SU-DHL-6 (cell line): Measurements from ENCODE around the gene SCD5.

ENCODE experiments used
- H2AFZ ChIP-seq: fragments of 200-600 bp; sonication (generic); 2 replicates; pipeline ENCODE4 v1.6.1; 2014; ENCODE audit warnings: low read depth, mild to moderate bottlenecking, moderate library complexity, mixed read lengths, antibody characterized with exemption, low read length; ENCODE audit not compliant: severe bottlenecking
- H3F3A ChIP-seq: fragments of 200-600 bp; shearing (Covaris generic); 2 replicates; pipeline ENCODE4 v1.6.0; 2016; ENCODE audit warnings: antibody characterized with exemption, mild to moderate bottlenecking; ENCODE audit not compliant: insufficient read depth
- H3K27ac ChIP-seq: fragments of 200-600 bp; sonication (generic); 2 replicates; pipeline ENCODE4 v1.5.1; 2016; ENCODE audit warnings: low read depth, mild to moderate bottlenecking, low read length, moderate library complexity, mixed read lengths
- H3K27me3 ChIP-seq: fragments of 200-600 bp; sonication (generic), shearing (Covaris generic); 2 replicates; pipeline ENCODE4 v1.6.0; 2014; ENCODE audit warnings: mild to moderate bottlenecking, low read length
- H3K36me3 ChIP-seq: fragments of 200-600 bp; sonication (generic); 2 replicates; pipeline ENCODE4 v1.6.1; 2014; ENCODE audit warnings: mild to moderate bottlenecking, low read length, mixed read lengths
- H3K4me2 ChIP-seq: fragments of 300-600, 200-600 bp; shearing (Covaris generic), sonication (generic); 2 replicates; pipeline ENCODE4 v1.6.0; 2014; ENCODE audit warnings: low read length, low read depth, mild to moderate bottlenecking; ENCODE audit not compliant: poor library complexity, severe bottlenecking
- H3K4me3 ChIP-seq: fragments of 200-600 bp; sonication (generic); 2 replicates; pipeline ENCODE4 v1.5.1; 2014; ENCODE audit warnings: antibody characterized with exemption, low read length, mild to moderate bottlenecking, mixed read lengths; ENCODE audit not compliant: insufficient read depth, poor library complexity, severe bottlenecking
- H3K79me2 ChIP-seq: fragments of 200-600 bp; sonication (generic); 2 replicates; pipeline ENCODE4 v1.6.1; 2014; ENCODE audit warnings: mild to moderate bottlenecking, low read length, moderate library complexity; ENCODE audit not compliant: insufficient read depth
- H3K9ac ChIP-seq: fragments of 200-600 bp; sonication (generic); 2 replicates; pipeline ENCODE4 v1.7.0; 2014; ENCODE audit warnings: mild to moderate bottlenecking, low read length
- H3K9me2 ChIP-seq: fragments of 200-600 bp; sonication (generic); replicated peaks from 2 replicates; pipeline ENCODE4 v1.6.1; 2014; ENCODE audit warnings: low read length; ENCODE audit not compliant: insufficient read depth
- H3K9me3 ChIP-seq: fragments of 200-600 bp; sonication (generic); 2 replicates; pipeline ENCODE4 v1.6.1; 2014; ENCODE audit warnings: low read length, mixed read lengths; ENCODE audit not compliant: insufficient read depth
- H4K20me1 ChIP-seq: fragments of 200-600 bp; sonication (generic); 2 replicates; pipeline ENCODE4 v1.6.1; 2014; ENCODE audit warnings: low read depth, mild to moderate bottlenecking, antibody characterized with exemption, low read length, moderate library complexity, mixed read lengths
- EZH2phosphoT487 ChIP-seq: fragments of 200-600 bp; sonication (generic), shearing (Covaris generic); conservative IDR thresholded peaks from 2 replicates; pipeline ENCODE4 v1.6.1; 2018; ENCODE audit warnings: mild to moderate bottlenecking, antibody characterized with exemption, low read length, moderate library complexity, mixed read lengths
- TF ChIP-seq, protein P1 (sequence below): fragments of 200-600 bp; sonication (generic); IDR thresholded peaks from one replicate; pipeline ENCODE4 v1.5.1; 2017; ENCODE audit warnings: antibody characterized with exemption, mild to moderate bottlenecking, low read length, moderate library complexity; ENCODE audit not compliant: insufficient read depth, poor library complexity, severe bottlenecking

Gene SCD5

DNA sequence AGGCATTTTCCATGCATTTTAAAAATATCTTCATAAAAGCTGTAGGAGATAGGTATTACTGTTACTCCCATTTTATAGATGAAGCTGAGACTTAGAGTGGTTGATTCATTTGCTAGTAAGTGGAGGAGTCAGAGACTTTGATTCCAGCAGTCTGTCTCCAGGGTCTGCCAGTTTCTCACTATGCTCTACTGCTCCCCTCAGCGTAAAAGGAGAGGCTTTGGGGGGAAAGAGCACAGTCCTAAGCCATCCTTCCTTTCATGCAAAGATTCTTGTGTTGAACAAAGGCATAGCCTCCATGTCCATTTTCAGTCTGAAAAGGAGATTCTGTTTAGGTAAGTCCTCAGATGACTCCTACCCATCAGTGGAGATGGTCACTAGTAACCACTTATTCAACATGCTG, 119.1 kb downstream of the SCD5 start:
- Histone ChIP-seq H3F3A (no peaks in the 10 kb centered on the region), H3K9ac (no peak overlapping the region), H3K27me3 (no peaks in the 10 kb centered on the region), H3K9me3 (no peaks in the 10 kb centered on the region), H3K4me3 (no peak overlapping the region), H2AFZ (no peak overlapping the region), H3K9me2 (no peaks in the 10 kb centered on the region), H3K79me2 (no peaks in the 10 kb centered on the region), H3K4me2 (no peak overlapping the region), H3K27ac (no peak overlapping the region), H3K36me3 (no peaks in the 10 kb centered on the region), H4K20me1 (no peaks in the 10 kb centered on the region)
- TF ChIP-seq, protein P1, sequence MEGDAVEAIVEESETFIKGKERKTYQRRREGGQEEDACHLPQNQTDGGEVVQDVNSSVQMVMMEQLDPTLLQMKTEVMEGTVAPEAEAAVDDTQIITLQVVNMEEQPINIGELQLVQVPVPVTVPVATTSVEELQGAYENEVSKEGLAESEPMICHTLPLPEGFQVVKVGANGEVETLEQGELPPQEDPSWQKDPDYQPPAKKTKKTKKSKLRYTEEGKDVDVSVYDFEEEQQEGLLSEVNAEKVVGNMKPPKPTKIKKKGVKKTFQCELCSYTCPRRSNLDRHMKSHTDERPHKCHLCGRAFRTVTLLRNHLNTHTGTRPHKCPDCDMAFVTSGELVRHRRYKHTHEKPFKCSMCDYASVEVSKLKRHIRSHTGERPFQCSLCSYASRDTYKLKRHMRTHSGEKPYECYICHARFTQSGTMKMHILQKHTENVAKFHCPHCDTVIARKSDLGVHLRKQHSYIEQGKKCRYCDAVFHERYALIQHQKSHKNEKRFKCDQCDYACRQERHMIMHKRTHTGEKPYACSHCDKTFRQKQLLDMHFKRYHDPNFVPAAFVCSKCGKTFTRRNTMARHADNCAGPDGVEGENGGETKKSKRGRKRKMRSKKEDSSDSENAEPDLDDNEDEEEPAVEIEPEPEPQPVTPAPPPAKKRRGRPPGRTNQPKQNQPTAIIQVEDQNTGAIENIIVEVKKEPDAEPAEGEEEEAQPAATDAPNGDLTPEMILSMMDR: no peak

DNA sequence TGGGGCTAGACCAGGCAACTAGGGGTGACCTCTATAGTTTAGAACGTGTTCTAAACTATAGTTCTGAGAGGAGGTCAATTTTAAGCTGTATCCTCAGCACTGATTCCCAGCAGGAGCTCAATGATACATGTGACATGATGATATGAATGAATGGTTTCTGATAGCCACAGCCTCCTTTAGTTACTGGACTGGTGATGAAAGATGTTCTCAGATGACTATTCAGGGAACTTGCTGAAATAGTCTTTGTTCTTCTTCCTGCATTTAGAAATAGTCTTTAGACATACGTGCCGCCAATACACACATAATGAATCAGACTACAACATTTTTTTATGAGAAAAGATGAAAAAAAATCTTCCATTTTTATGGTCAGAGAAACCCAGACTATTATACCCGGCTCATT, 120.5 kb downstream of the SCD5 start:
- Histone ChIP-seq H3F3A (no peaks in the 10 kb centered on the region), H3K9ac (no peak overlapping the region), H3K4me2 (no peak overlapping the region), H3K79me2 (no peaks in the 10 kb centered on the region), H3K9me2 (no peaks in the 10 kb centered on the region), H3K27ac (no peak overlapping the region), H4K20me1 (no peaks in the 10 kb centered on the region), H3K4me3 (no peak overlapping the region), H3K36me3 (no peaks in the 10 kb centered on the region), H3K27me3 (no peaks in the 10 kb centered on the region), H2AFZ (no peak overlapping the region), H3K9me3 (no peaks in the 10 kb centered on the region)
- TF ChIP-seq, protein P1: no peak
- no peak for TF ChIP-seq EZH2phosphoT487

DNA sequence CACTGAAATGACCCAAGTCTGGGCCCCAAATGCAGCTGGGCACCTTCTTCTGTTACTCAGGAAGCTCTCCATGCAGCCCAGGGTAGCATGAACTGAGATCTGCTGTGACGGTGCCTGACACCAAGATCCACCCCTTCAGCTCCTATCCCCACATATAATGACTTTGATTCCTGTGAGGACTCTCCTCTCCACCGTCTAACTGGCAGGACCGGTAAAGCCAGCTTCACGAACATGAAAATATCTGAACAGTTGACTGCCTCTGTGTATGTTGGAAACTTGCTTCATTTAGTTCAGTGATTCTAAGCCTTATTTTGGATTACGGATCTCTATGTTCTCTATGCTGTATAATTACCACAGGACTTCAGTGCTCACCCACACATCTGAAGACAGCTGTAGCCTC, 121.3 kb downstream of the SCD5 start:
- no peaks in the 10 kb centered on the region for H4K20me1 ChIP-seq
- TF ChIP-seq, protein P1: no peak
- TF ChIP-seq EZH2phosphoT487: no peak
- H3F3A ChIP-seq: no peaks in the 10 kb centered on the region
- H3K4me2 ChIP-seq: no peak overlapping the region
- no peaks in the 10 kb centered on the region for H3K9me3 ChIP-seq
- H3K27me3 ChIP-seq: no peaks in the 10 kb centered on the region
- no peaks in the 10 kb centered on the region for H3K9me2 ChIP-seq
- no peaks in the 10 kb centered on the region for H3K36me3 ChIP-seq
- H2AFZ ChIP-seq: no peak overlapping the region
- no peak overlapping the region for H3K4me3 ChIP-seq
- no peaks in the 10 kb centered on the region for H3K79me2 ChIP-seq
- no peak overlapping the region for H3K27ac ChIP-seq
- no peak overlapping the region for H3K9ac ChIP-seq
